NCI-H82 (cell line): ENCODE measurements around the gene AKTIP.

Experiments
- DNase-seq: peaks from one replicate; lab custom pipeline; 2025; lab: John Stamatoyannopoulos, UW

AKTIP gene

GRCh38 chr16:53480394-53480793 is 22.6 kb downstream of the AKTIP start:
- DNase-seq: no peak

- DNase-seq: no peak
Measured at GRCh38 chr16:53478965-53479364, 24.0 kb downstream of the AKTIP start.

- DNase-seq: no peak
Measured at GRCh38 chr16:53476867-53477266, 26.1 kb downstream of the AKTIP start.

- DNase-seq: peak; percentile 11
Measured at GRCh38 chr16:53465606-53466280, 37.3 kb downstream of the AKTIP start.

- no peak for DNase-seq
Measured at GRCh38 chr16:53458635-53459034, 44.4 kb downstream of the AKTIP start.

GRCh38 chr16:53457670-53458069 is 45.3 kb downstream of the AKTIP start:
- DNase-seq: no peak

GRCh38 chr16:53456625-53457024 is 46.4 kb downstream of the AKTIP start:
- DNase-seq: no peak

GRCh38 chr16:53453928-53454327 is 49.1 kb downstream of the AKTIP start:
- no peak for DNase-seq

- DNase-seq: no peak
Measured at GRCh38 chr16:53449816-53450517, 53.0 kb downstream of the AKTIP start.

GRCh38 chr16:53446090-53446489 is 56.9 kb downstream of the AKTIP start:
- DNase-seq: no peak

- no peak for DNase-seq
Measured at GRCh38 chr16:53445534-53445933, 57.5 kb downstream of the AKTIP start.
